Measurements from ENCODE around the gene LCA5.
"Not testable (repeated sequence)": the region's sequence is repeated elsewhere in the genome, so short reads cannot be mapped to it uniquely, and the experiment has no call there.

LCA5 gene

DNA sequence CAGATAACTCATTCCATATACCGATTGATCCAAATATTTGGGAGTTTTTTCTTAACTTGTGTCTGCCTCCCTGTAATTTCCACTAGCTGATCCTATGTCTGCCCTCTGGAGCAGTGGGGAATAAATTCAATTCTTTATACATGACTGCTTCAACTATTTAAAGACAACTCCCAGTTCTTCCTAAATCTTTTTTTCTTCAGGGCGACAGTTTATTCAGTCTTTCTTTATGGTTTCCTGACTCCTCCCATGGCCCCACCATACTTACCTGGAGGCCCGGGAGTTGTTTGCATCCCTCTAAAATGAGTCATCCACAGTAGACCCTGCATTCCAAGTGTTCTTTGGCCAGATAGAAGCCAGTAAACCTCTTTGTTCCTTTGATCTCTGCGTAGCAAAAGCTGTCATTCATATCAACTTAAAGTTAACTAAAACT lies 73.6 kb downstream of the LCA5 start:
- H3K4me3 ChIP-seq (ENCODE audit: low read depth, low read length): no peak overlapping the region
- no peak for DNase-seq (ENCODE audit: low read depth, low spot score)
- TF ChIP-seq, protein P1, sequence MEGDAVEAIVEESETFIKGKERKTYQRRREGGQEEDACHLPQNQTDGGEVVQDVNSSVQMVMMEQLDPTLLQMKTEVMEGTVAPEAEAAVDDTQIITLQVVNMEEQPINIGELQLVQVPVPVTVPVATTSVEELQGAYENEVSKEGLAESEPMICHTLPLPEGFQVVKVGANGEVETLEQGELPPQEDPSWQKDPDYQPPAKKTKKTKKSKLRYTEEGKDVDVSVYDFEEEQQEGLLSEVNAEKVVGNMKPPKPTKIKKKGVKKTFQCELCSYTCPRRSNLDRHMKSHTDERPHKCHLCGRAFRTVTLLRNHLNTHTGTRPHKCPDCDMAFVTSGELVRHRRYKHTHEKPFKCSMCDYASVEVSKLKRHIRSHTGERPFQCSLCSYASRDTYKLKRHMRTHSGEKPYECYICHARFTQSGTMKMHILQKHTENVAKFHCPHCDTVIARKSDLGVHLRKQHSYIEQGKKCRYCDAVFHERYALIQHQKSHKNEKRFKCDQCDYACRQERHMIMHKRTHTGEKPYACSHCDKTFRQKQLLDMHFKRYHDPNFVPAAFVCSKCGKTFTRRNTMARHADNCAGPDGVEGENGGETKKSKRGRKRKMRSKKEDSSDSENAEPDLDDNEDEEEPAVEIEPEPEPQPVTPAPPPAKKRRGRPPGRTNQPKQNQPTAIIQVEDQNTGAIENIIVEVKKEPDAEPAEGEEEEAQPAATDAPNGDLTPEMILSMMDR (IDR thresholded peaks at IDR 0.05; ENCODE audit: low read depth, low read length): no peak
- in situ Hi-C loops (cut with HindIII; ENCODE audit: low sequenced_read_pairs): no loop called here

DNA sequence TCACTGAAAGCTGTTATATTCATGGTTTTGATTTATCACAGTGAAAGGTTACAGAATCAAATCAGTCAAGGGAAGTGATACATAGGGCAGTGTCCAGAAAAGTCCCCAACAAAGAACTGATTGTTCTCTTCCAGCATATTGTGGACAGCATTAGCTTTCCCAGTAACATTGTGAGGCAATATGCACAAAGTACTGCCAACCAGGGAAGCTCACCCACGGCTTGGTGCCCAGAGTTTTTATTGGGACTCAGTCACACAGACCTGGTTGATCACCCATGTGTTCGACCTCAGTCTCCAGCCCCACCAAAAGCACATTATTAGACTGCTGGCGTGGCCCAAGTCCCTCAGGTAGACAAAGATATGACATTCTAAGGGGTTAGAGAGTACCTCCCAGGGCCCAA lies 76.0 kb downstream of the LCA5 start:
- DNase-seq (ENCODE audit: low read depth, low spot score): no peak
- in situ Hi-C loops (cut with HindIII; ENCODE audit: low sequenced_read_pairs): no loop called here
- H3K4me3 ChIP-seq (ENCODE audit: low read depth, low read length): no peak overlapping the region
- TF ChIP-seq, protein P1 (IDR thresholded peaks at IDR 0.05; ENCODE audit: low read depth, low read length): no peak

DNA sequence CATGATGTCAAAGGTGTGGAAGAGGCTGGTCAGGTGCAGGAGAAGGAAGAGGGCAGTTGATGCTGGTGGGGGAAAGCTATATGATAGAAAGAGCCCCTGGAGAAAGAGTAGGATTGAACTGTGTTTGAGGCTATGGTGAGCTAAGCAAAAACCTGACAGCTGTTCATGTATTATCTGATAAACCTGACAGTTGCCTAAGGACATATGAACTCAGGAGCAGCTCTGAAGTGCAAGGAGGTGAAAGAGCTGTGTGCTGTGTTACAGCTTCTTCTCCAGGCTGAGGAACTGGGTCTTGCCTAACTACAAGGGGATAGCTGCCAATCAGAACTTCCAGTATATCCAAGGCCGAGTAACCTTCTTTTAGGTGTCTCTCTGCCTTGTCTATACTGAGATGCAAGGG lies 81.8 kb downstream of the LCA5 start:
- in situ Hi-C loops (cut with HindIII; ENCODE audit: low sequenced_read_pairs): no loop called here
- no peak overlapping the region for H3K4me3 ChIP-seq (ENCODE audit: low read depth, low read length)
- no peak for DNase-seq (ENCODE audit: low read depth, low spot score)
- TF ChIP-seq, protein P1 (IDR thresholded peaks at IDR 0.05; ENCODE audit: low read depth, low read length): no peak

DNA sequence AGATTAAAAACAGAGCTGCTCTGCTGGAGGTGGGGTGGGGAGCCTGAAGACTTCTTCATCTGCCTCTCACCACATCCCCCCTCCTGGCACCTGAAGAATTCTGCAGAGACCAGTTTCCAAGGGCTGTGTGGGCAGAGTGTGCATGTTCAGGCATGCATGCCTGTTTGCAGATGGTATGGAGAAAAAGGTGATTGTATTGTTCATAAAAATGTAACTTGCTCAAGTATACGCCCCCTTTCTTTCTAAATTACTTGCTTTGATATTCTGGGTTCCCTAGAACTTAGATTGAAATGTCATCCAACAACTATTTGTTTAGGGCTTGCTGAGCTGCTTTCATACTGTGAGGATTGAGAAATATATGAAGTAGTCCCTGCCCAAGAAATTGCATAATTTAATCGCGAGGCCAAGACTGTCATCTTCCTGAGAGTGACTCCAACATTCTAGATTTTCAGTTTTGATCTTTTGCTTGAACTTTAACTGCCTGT lies 83.6 kb downstream of the LCA5 start:
- no peak overlapping the region for H3K4me3 ChIP-seq (ENCODE audit: low read depth, low read length)
- TF ChIP-seq, protein P1 (IDR thresholded peaks at IDR 0.05; ENCODE audit: low read depth, low read length): no peak
- in situ Hi-C loops (cut with HindIII; ENCODE audit: low sequenced_read_pairs): no loop called here
- peak; percentile 38 for DNase-seq (ENCODE audit: low read depth, low spot score)

DNA sequence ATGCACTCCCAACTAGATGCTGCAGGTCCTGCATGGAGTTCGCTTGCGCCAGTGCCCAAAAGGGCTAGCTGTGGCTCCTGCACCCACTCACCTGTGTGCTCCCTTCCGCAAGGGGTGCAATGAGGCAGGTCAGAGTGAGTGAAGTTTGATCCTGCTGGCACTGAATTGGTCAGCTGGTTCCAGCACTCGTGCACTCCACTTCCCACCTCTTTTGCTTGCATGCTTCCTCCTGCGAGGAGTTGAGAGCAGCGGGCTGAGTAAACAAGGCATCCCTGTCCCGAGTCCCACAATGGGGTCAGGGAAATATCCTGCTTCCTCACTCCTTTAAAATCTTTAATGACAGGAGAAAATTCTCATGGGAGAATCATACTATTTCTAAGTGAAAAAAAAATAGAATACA lies 86.2 kb downstream of the LCA5 start:
- no peak for DNase-seq (ENCODE audit: low read depth, low spot score)
- in situ Hi-C loops (cut with HindIII; ENCODE audit: low sequenced_read_pairs): no loop called here
- H3K4me3 ChIP-seq (ENCODE audit: low read depth, low read length): no peak overlapping the region
- TF ChIP-seq, protein P1 (IDR thresholded peaks at IDR 0.05; ENCODE audit: low read depth, low read length): no peak

DNA sequence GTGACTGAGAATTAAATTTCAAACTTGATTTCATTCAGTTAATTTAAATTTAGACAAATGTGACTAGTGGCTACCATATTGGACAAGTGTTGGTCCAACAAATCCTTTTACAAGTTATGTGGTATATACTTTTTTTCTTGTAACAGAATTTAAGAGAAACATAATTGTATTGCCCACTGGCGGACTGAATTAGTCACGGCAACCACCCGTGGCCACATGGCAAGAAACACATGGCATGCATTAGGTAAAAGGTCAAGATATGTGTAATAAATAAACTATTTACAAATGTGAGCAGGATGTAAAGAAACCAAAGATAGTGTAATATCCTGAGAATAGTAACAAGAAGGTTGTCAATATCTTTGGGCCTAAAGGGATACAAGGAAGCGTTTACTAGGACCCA lies 91.2 kb downstream of the LCA5 start:
- DNase-seq (ENCODE audit: low read depth, low spot score): no peak
- TF ChIP-seq, protein P1 (IDR thresholded peaks at IDR 0.05; ENCODE audit: low read depth, low read length): no peak
- in situ Hi-C loops (cut with HindIII; ENCODE audit: low sequenced_read_pairs): no loop called here

DNA sequence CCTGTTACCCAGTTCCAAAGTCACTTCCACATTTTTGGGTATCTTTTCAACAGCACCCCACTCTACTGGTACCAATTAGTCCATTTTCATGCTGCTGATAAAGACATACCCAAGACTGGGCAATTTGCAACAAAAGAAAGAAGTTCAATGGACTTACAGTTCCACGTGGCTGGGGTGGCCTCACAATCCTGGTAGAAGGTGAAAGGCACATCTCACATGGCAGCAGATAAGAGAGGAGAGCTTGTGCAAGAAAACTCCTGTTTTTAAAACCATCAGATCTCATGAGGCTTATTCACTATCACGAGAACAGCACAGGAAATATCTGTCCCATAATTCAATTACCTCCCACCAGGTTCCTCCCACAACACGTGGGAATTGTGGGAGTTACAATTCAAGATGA lies 93.4 kb downstream of the LCA5 start:
- DNase-seq (ENCODE audit: low read depth, low spot score); in situ Hi-C loops (cut with HindIII; ENCODE audit: low sequenced_read_pairs); H3K4me3 ChIP-seq (ENCODE audit: low read depth, low read length): not testable (repeated sequence)

More for the DNA sequence above, 91.2 kb downstream of the LCA5 start:
- no peak overlapping the region for H3K4me3 ChIP-seq (ENCODE audit: low read depth, low read length)

All from astrocyte of the spinal cord (primary cell).